ENCODE measurements around the gene FTSJ1. TPM values are rescaled to one million over a fixed set of nuclear protein-coding genes. Genes with fewer than 3 reads are reported as not detected.
"Not testable (repeated sequence)": the region's sequence is repeated elsewhere in the genome, so short reads cannot be mapped to it uniquely, and the experiment has no call there.

FTSJ1 gene, protein sequence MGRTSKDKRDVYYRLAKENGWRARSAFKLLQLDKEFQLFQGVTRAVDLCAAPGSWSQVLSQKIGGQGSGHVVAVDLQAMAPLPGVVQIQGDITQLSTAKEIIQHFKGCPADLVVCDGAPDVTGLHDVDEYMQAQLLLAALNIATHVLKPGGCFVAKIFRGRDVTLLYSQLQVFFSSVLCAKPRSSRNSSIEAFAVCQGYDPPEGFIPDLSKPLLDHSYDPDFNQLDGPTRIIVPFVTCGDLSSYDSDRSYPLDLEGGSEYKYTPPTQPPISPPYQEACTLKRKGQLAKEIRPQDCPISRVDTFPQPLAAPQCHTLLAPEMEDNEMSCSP
- 66.1 and 69.1 TPM in 2 replicates for total RNA-seq

GRCh38 chrX:48475774-48476577 lies at the start of gene FTSJ1:
Gene FTSJ1, plus strand, starts transcription at chrX:48476199. Its CDS starts 1,849 bp downstream, at chrX:48478048.
- intact Hi-C loops (cut with micrococcal nuclease): loop anchor here (1.0 to 5.0 kb wide), 6 partner anchors 45 to 481 kb away; partner anchors contain the start of genes EBP, OTUD5, RBM3 and TBC1D25

GRCh38 chrX:48427027-48427716 lies 48.8 kb upstream of the FTSJ1 start:
- intact Hi-C loops (cut with micrococcal nuclease): not testable (repeated sequence)

GRCh38 chrX:48429606-48430005 lies 46.4 kb upstream of the FTSJ1 start:
- intact Hi-C loops (cut with micrococcal nuclease): not testable (repeated sequence)

- intact Hi-C loops (cut with micrococcal nuclease): not testable (repeated sequence)
These were observed 45.8 kb upstream of the FTSJ1 start for GRCh38 chrX:48430166-48430565.

GRCh38 chrX:48433713-48434112 lies 42.3 kb upstream of the FTSJ1 start:
- intact Hi-C loops (cut with micrococcal nuclease): not testable (repeated sequence)

- intact Hi-C loops (cut with micrococcal nuclease): not testable (repeated sequence)
These were observed 28.8 kb upstream of the FTSJ1 start for GRCh38 chrX:48447201-48447600.

DNA sequence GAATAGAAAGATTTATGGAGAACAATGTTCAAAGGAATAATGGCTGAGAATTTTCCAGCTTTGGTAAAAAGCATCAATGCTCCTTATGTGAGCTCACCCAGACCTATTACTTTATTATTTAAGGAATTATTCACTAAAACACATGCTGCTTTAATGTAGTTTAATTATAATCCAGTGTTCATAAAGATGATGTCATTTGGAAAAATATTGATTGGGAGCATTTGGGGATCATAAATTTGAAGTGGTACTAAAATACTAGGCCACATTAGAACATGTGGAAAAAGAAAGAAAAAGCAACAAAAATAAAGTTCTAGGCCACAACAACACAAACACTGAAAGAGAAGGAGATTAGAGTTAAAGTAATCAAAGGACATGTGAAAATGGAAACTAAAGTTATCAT lies 25.9 kb upstream of the FTSJ1 start:
- intact Hi-C loops (cut with micrococcal nuclease): no loop called here

GRCh38 chrX:48451708-48452107 lies 24.3 kb upstream of the FTSJ1 start:
- intact Hi-C loops (cut with micrococcal nuclease): no loop called here

- intact Hi-C loops (cut with micrococcal nuclease): no loop called here
These were observed 19.2 kb upstream of the FTSJ1 start for GRCh38 chrX:48456628-48457331.

- intact Hi-C loops (cut with micrococcal nuclease): no loop called here
These were observed 17.3 kb upstream of the FTSJ1 start for GRCh38 chrX:48458711-48459110.

GRCh38 chrX:48459483-48459882 lies 16.5 kb upstream of the FTSJ1 start:
- intact Hi-C loops (cut with micrococcal nuclease): no loop called here

GRCh38 chrX:48460031-48460430 lies 16.0 kb upstream of the FTSJ1 start:
- intact Hi-C loops (cut with micrococcal nuclease): no loop called here

DNA sequence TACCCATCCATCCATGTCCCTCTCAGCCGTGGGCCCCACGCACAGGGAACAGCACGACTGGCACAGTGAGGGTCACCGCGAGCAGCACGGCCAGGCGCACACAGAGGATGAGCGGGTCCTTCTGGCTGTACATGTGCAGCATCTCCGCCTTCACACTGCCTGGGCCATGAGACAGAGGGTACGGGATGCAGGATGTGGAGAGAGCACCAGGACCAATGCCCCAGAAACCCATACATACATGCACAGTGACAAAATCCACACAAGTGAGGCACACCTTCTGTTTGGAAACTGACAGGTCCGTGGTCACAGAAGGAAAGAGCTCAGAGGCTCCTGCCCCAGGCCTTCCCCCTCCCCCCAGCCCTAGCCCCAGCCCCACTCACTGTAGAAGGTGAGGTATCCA lies 15.4 kb upstream of the FTSJ1 start:
- intact Hi-C loops (cut with micrococcal nuclease): no loop called here

DNA sequence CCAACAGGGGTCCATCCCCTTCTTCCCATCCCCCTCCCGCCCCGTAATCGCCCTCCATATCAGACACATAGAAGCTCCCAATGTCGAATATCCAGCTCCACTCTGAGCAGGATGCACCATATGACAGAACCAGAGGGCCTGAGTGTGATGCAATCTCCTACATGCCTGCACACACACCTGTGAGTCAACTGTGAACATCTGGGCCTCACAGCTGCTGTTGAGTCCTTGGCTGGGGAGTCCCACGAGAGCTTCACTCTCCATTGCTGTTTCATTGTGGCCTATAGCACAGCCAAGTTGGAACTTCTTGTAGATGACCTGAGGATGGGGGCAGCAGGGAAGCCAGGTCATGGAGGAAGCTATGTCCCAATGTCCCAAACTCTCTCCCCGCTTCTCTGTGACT lies 14.2 kb upstream of the FTSJ1 start:
- intact Hi-C loops (cut with micrococcal nuclease): no loop called here

DNA sequence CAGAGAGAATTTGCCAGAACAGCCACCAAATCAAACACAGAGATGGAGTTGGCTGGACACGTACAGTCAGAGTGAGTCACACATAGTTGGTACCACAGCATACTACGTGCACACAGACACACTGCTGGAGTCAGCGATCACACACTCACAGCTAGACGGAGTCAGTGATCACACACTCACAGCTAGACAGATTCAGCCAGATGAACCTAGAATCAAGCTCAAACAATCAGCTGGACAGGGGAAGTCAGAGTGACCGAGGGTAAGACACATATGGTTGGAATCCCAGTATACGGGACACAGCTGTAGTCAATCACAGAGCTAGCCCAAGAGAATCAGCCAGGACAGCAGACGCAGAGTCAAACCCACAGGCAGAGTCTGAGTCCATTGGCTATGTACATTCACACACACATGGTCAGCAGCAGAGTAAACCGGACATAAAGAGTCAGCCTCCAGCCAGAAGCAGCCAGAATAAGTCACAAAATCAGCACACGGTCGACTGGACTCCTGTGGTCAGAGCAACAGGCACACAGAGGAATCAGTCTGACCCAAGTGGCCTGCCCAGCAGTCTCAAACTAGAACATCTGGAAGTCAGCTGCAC lies 10.6 kb upstream of the FTSJ1 start:
- intact Hi-C loops (cut with micrococcal nuclease): no loop called here

DNA sequence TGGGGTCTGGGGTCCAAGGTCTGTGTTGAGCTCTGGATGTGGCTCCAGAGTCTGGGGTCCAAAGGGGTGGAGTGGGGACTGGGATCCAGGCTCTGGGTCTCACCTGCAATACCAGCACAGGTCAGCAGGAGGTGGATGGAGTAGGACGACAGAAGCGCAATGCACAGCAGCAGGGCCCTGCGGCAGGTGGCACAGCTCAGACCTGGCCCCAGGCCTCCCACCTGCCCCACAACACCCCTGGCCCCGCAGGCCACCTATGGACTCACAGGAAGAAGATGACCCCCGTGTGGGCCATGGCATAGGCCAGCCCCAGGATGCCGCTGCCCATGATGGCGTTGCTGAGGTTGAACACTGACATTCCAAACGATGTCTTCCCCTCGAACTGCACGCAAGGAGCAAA lies 9.3 kb upstream of the FTSJ1 start:
- intact Hi-C loops (cut with micrococcal nuclease): no loop called here

- intact Hi-C loops (cut with micrococcal nuclease): no loop called here
These were observed 8.7 kb upstream of the FTSJ1 start for GRCh38 chrX:48467281-48467761.

DNA sequence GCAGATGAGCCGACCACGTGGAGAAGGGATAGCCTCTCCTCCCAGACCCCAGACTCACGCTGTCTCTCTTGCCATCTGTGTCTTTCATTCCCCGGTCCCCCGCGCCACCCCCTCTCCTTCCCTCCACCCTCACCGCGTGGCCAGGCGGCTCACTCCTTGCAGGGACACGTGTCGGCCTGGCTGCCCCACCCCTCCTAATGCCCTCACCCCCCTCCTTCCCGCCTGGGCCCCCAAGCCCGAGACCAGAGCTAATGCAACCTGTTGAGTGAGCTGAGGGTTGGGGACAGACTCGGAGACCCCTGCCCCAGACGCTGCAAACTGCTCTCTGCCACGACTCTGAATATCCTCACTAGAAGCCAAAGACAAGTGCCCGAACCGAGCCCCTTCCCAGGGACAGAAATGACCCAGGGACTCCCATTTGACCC lies 7.7 kb upstream of the FTSJ1 start:
- intact Hi-C loops (cut with micrococcal nuclease): no loop called here

DNA sequence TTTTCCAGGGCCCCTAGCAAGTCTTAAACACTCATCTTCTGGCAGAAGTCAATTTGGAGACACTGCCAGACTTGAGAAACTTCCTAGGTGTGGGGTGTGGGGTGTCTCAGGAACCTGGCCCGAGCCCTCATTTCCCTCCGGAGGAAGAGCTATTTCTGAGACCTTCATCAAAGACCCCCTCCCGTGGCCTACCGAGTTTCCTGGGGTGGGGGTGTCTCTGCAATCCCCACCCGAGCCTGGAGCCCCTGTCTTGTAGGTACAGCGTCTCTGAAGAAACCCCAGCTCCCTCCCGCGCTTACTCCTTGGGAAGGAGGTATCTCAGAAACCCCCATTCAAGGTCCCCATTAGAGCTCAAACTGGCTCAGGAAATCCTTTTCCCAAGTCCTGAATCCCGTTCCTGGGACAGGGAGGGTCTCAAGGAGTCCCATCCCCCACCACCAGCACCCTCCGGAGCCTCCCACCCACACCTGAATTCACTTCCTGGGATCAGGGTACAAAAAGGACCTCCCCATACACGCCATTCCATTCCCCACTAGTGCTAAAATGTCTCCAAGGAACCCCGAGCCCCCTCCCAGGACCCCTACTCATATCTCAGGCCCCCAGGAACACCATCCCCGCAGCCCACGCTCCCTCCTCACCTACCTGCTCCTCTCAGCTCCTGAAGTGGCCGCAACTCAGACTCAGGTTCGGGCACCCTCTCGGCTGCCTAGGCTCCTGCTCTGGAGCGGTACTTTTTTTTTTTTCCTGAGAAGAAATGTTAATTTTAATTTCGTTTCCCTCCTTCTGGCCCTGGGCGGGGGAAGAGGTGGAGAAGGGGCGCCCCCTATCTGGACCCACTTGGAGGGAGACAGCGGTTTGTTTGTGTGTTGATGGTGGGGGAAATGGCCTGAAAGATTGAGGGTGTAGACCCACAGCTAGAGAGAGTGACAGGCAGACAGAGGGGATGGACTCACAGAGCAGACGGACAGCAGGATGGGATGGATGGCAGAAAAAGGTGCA lies 7.0 kb upstream of the FTSJ1 start:
- intact Hi-C loops (cut with micrococcal nuclease): no loop called here
